ENCODE measurements around the gene GDE1.

GRCh38 chr16:19525385-19525723 is 3.5 kb upstream of the GDE1 start:
- no peak for TF ChIP-seq CTCF (IDR thresholded peaks at IDR 0.05)
- TF ChIP-seq REST (IDR thresholded peaks at IDR 0.05): no peak
- TF ChIP-seq RAD21 (conservative IDR thresholded peaks at IDR 0.05 in 1 of 2, IDR thresholded peaks at IDR 0.05 in 1 of 2): no peak
- TF ChIP-seq MAZ (IDR thresholded peaks at IDR 0.05; ENCODE audit: borderline replicate concordance, low read depth, low read length): no peak
- no peak for TF ChIP-seq MAX (IDR thresholded peaks at IDR 0.05)
- TF ChIP-seq PBX3 (IDR thresholded peaks at IDR 0.05): no peak
- no peak for TF ChIP-seq CHD2 (IDR thresholded peaks at IDR 0.05; ENCODE audit: low read length, partially characterized antibody)

Measured in A549 (cell line).